Measurements from ENCODE around the gene ENDOV.
"Not testable (repeated sequence)": the region's sequence is repeated elsewhere in the genome, so short reads cannot be mapped to it uniquely, and the experiment has no call there.

ENDOV gene

GRCh38 chr17:80388601-80389000, 26.4 kb upstream of the ENDOV start:
- no peak for DNase-seq (ENCODE audit: low read depth in 2 of 2)

DNA sequence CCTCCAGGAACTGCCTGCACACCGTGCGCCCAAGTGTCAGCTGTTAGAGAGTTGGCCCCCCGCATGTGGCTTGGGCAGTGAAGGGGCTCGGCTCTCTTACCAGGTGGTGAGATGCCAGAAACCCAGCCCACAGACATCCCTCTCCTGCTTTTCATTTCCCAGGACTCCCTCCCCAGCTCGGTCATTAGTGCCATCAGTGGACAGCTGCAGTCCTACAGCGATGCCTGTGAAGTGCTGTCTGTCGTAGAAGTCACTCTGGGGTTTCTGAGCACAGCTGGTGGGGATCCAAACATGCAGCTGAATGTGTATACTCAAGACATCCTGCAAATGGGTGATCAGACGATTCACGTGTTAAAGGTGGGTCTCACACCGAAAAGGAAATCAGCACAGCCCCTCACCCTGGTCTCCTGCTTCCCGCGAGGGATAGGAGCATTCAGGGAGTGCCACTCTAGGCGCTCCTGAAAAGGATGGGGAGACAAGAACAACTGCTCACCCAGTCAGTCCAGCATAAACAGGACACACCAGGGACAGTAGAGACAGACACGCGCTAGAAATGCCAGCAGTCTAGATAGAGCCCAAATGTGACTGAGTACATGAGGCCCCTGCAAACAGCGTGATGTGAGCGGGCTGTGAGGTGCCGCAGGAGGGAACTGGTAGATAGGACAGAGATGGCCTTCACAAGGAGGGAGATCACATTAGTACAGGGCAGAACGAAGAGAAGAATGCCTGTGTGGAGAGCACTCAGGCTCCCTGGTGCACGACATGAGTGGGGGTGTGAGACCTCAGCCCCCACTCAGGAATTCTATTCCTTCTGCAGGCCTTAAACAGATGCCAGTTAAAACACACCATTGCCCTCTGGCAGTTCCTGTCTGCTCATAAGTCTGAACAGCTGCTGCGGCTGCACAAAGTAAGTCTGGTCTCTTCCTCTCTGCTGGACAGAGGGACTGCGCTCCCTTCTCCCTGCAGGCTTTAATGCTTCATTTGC, 25.7 kb upstream of the ENDOV start:
- DNase-seq (ENCODE audit: low read depth in 2 of 2) = no peak

DNA sequence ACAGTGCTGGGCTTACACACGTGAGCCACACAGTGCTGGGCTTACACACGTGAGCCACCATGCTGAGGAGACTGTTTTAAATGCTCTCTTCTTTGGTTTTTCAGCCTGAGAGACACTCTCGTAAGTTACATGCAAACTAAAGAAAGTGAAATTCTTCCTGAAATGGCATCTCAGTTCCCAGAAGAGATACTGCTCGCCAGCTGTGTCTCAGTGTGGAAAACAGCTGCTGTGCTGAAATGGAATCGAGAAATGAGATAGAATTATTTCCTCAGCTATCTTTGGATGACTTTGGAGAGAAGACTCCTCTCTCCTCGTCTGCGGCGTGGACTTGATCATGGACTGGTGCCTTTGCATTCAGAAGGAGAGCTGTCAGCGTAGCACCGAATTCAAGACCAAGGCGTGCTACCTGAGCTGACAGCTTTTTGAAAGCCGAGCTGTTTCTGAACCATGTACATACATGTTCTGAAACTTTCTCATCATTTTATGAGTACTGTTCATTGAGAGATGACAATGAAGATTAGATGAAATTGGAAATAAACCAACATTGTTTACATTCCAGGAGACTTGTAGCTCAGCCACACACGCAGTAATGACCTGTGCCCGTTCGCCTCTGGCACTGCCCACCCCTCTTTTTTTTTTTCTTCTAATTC, 21.6 kb upstream of the ENDOV start:
- no peak for DNase-seq (ENCODE audit: low read depth in 2 of 2)

DNA sequence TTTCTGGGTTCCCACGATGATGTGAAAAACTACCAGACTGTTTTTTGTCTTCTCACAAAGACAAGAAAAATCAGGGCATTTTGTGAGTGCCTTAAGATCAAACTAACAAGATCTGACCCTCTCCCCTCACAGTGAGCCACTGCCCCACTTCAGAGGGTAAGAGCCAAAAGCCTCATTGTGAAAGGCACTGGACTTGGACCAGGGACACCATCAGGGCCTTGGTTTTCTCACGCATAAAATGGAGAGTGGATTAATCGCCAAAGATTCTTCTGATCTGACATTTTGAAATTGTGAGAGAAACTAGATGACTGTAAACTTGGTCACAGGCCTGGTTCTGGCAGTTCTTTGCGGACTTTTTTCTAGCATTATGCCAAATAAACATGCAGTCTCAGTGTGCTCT, 21.0 kb upstream of the ENDOV start:
- no peak for DNase-seq (ENCODE audit: low read depth in 2 of 2)

DNA sequence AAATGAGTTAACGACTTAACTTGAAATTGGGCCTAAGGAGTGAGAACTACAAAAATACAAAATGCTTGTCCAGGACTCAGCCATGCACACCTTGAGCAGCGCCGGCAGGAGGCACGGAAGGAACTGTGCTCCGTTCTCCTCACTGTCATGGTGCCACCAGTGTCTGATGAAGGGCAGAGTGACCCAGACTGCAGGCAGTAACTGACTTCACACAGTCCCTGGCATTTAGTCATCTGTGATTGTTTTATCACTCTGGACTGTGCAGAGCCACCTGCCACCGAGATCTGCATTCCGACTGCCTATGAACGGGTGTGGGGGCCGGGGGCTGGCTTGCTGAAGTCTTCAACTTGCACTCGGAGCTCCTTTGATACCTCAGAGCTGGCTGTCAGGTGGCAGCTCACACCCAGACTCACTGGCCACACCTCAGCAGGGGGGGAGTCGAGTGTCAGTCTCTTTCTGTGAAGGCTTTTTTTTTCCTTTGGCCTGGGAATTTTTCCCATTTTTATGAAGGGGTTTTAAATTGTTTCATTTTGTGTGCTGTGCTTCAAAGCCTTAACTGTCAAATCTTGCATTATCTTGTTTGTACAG, 20.2 kb upstream of the ENDOV start:
- no peak for DNase-seq (ENCODE audit: low read depth in 2 of 2)

GRCh38 chr17:80395402-80396151, 19.4 kb upstream of the ENDOV start:
- DNase-seq (ENCODE audit: low read depth in 2 of 2) = no peak

GRCh38 chr17:80396157-80397033, 18.6 kb upstream of the ENDOV start:
- no peak for DNase-seq (ENCODE audit: low read depth in 2 of 2)

DNA sequence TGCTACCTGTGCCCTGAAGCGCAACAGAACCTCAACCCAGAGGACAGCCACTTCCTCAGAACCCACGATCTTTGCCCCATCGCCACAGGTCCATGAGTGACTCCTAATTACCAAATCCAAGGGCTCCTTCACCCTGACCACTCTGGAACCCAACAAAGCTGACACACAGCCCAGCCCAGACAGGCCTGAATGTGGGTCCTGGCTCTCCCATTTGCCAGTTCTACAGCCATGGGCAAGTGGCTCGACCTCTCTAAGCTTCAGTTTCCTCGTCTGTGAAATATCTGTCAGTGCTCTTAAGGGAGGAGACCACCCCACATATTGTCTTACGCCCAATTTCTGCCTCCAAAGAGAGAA, 18.0 kb upstream of the ENDOV start:
- no peak for DNase-seq (ENCODE audit: low read depth in 2 of 2)

DNA sequence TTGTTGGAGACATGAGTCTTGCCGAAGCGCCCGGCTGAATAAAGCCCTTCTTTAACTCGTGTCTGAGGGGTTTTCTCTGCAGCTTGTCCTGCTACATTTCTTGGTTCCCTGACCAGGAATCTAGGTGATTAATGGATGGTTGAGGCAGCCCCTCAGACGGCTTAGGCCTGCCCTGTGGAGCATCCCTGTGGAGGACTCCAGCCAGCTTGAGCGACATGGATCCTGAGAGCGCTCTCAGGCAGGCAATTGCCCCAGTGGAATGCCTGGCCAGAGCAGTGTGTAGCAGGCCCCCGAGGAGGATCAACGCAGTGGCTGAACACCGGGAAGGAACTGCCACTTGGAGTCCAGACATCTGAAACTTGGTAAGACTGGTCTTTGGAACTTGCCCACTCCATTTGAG, 17.3 kb upstream of the ENDOV start:
- no peak for DNase-seq (ENCODE audit: low read depth in 2 of 2)

GRCh38 chr17:80401086-80401485, 13.9 kb upstream of the ENDOV start:
- DNase-seq (ENCODE audit: low read depth in 2 of 2) = not testable (repeated sequence)

DNA sequence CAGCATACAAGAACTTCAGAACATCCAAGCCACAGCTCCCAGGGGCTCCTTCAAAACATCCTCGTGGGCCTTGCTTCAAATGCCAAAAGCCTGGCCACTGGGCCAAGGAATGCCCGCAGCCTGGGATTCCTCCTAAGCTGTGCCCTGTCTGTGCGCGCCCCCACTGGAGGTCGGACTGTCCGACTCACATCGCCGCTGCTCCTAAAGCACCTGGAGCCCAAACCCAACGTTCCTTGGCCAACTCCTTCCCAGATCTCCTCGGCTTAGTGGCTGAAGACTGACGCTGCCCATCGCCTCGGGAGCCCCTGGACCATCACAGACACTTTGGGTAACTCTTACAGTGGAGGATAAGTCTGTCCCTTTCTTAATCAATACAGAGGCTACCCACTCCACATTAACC, 12.9 kb upstream of the ENDOV start:
- DNase-seq (ENCODE audit: low read depth in 2 of 2) = not testable (repeated sequence)

- no peak for DNase-seq (ENCODE audit: low read depth in 2 of 2)
Observed at GRCh38 chr17:80402959-80403358, 12.0 kb upstream of the ENDOV start.

DNA sequence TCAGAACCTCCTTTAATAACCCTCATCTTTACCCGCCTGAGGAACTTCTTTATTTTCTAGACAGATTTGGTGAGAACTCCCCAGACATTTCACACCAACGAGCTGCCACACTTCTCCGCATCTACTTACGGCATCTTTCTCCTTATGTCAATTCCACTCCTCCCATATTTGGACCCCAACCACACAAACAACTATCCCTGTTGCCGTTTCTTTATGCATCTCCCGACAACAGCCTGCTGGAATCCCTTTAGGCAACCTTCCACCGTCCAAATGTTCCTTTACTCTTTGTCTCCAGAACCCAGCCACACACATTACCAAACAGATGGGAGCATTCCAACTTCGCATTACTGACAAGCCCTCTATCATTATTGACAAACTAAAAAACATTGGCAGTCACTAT, 8.8 kb upstream of the ENDOV start:
- DNase-seq (ENCODE audit: low read depth in 2 of 2) = no peak

GRCh38 chr17:80407917-80408316, 7.0 kb upstream of the ENDOV start:
- not testable (repeated sequence) for DNase-seq (ENCODE audit: low read depth in 2 of 2)

- DNase-seq (ENCODE audit: low read depth in 2 of 2) = no peak
Observed at GRCh38 chr17:80408872-80409271, 6.1 kb upstream of the ENDOV start.

- no peak for DNase-seq (ENCODE audit: low read depth in 2 of 2)
Observed at GRCh38 chr17:80409626-80410025, 5.3 kb upstream of the ENDOV start.

GRCh38 chr17:80410441-80411087, 4.4 kb upstream of the ENDOV start:
- not testable (repeated sequence) for DNase-seq (ENCODE audit: low read depth in 2 of 2)

GRCh38 chr17:80413771-80414507, 1.0 kb upstream of the ENDOV start:
- DNase-seq (ENCODE audit: low read depth in 2 of 2) = no peak

GRCh38 chr17:80414508-80414802, 512 bp upstream of the ENDOV start:
- DNase-seq (ENCODE audit: low read depth in 2 of 2) = no peak

GRCh38 chr17:80415626-80416137, 715 bp downstream of the ENDOV start:
- DNase-seq (ENCODE audit: low read depth in 2 of 2) = no peak
